Stimulated activated memory B cell treated with anti-CD40 and anti-IgM and Interleukin-4, amounts not matched to agents 10 μg/mL and 1 μg/mL and 100 μg/mL, for 72 hours (primary cell): Measurements from ENCODE around the gene ZNF653.
A peak's percentile ranks its signal among the peaks of the same experiment; 100 is the strongest.
"Not testable (repeated sequence)": the region's sequence is repeated elsewhere in the genome, so short reads cannot be mapped to it uniquely, and the experiment has no call there.

Experiments used
- ATAC-seq: fragments of 150-1000 bp; cut with Tn5 transposase; 2 replicates; pipeline ENCODE4 v1.10.0; 2021
- H3K27ac Mint-ChIP-seq: one replicate; pipeline ENCODE4 v1.8.0; 2022; ENCODE audit warnings: mild to moderate bottlenecking, mixed read lengths
- H3K27me3 Mint-ChIP-seq: one replicate; pipeline ENCODE4 v1.8.0; 2022; ENCODE audit warnings: mixed read lengths
- H3K36me3 Mint-ChIP-seq: one replicate; pipeline ENCODE4 v1.8.0; 2022; ENCODE audit warnings: mixed read lengths
- H3K4me1 Mint-ChIP-seq: one replicate; pipeline ENCODE4 v1.8.0; 2022; ENCODE audit warnings: mixed read lengths
- H3K4me3 Mint-ChIP-seq: one replicate; pipeline ENCODE4 v1.8.0; 2022; ENCODE audit warnings: mild to moderate bottlenecking, moderate library complexity, mixed read lengths
- H3K9me3 Mint-ChIP-seq: one replicate; pipeline ENCODE4 v1.8.0; 2022; ENCODE audit warnings: mixed read lengths

The ZNF653 gene

GRCh38 chr19:11479090-11479897, 26.3 kb downstream of the ZNF653 start:
- H3K4me1 Mint-ChIP-seq, result peaks cover 35% of the 10 kb centered on the region
- H3K27me3 Mint-ChIP-seq, result peaks cover 38% of the 10 kb centered on the region
- H3K4me3 Mint-ChIP-seq, result peak overlapping the region; percentile 49
- no peaks in the 10 kb centered on the region for H3K9me3 Mint-ChIP-seq
- peak overlapping the region; percentile 0 for H3K27ac Mint-ChIP-seq
- peaks cover 5% of the 10 kb centered on the region for H3K36me3 Mint-ChIP-seq
- ATAC-seq, result no peak

- Mint-ChIP-seq H3K9me3 (no peaks in the 10 kb centered on the region), H3K36me3 (no peaks in the 10 kb centered on the region), H3K27me3 (peaks cover 38% of the 10 kb centered on the region), H3K4me1 (peaks cover 35% of the 10 kb centered on the region), H3K4me3 (no peak overlapping the region), H3K27ac (peak overlapping the region; percentile 0)
- no peak for ATAC-seq
Observed at GRCh38 chr19:11478167-11479089, 27.2 kb downstream of the ZNF653 start.

DNA sequence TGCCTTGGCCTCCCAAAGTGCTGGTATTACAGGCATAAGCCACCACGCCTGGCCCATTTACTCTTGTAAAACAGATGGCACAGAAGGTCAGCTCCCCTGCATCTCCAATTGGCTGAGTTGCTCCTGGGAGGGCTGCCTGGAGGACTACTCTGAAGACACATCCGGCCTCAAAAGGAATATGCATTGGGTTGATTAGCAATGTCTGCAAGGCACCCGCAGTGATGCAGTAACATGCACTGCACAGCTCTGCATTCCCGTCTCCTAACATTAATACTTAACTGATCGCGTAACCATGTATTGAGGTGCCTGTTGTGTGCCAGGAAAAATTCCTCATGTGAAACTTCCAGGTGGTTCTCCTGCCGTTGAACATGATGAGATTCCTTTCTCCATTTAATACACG, 29.8 kb downstream of the ZNF653 start:
- Mint-ChIP-seq H3K27me3 (peaks cover 26% of the 10 kb centered on the region), H3K27ac (no peak overlapping the region), H3K9me3 (no peaks in the 10 kb centered on the region), H3K36me3 (no peaks in the 10 kb centered on the region), H3K4me3 (no peak overlapping the region), H3K4me1 (peaks cover 13% of the 10 kb centered on the region)
- ATAC-seq, result no peak

DNA sequence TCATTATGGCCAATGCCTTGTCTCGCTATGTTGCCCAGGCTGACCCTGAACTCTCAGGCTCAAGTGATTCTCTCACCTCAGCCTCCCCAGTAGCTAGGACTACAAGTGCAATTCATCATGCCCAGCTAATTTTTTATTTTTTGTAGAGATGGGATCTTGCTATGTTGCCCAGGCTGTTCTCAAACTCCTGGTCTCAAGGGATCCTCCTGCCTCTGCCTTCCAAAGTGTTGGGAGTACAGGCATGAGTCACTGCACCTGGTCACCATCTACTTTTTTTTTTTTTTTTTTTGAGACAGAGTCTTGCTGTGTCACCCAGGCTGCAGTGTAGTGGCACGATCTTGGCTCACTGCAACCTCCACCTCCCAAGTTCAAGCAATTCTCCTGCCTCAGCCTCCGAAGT, 30.3 kb downstream of the ZNF653 start:
- peaks cover 25% of the 10 kb centered on the region for H3K27me3 Mint-ChIP-seq
- not testable (repeated sequence) for H3K4me3 Mint-ChIP-seq, H3K36me3 Mint-ChIP-seq, ATAC-seq, H3K9me3 Mint-ChIP-seq, H3K27ac Mint-ChIP-seq
- H3K4me1 Mint-ChIP-seq, result peaks cover 13% of the 10 kb centered on the region

- no peaks in the 10 kb centered on the region for H3K36me3 Mint-ChIP-seq
- no peak for ATAC-seq
- no peak overlapping the region for H3K27ac Mint-ChIP-seq
- H3K9me3 Mint-ChIP-seq, result no peaks in the 10 kb centered on the region
- H3K27me3 Mint-ChIP-seq, result peaks cover 17% of the 10 kb centered on the region
- peaks cover 6% of the 10 kb centered on the region for H3K4me1 Mint-ChIP-seq
- no peak overlapping the region for H3K4me3 Mint-ChIP-seq
Observed at GRCh38 chr19:11473725-11474124, 31.9 kb downstream of the ZNF653 start.

DNA sequence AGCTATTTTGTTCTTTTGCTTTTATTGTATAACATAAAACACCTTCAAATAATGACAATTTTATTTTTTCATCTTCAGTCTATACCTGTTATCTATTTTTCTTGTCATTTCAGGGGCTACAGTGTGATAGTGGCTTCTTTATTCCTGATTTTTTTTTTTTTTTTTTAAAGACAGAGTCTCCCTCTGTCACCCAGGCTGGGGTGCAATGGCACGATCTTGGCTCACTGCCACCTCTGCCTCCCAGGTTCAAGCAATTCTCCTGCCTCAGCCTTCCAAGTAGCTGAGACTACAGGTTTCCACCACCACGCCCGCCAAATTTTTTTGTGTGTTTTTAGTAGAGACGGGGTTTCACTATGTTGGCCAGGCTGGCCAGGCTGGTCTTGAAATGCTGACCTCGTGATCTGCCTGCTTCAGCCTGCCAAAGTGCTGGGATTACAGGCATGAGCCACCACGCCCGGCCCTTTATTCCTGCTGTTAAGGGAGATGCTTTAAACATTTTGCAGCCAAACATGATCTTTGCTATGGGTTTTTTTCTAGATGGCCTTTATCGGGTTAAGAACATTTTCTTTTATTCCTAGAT, 37.3 kb downstream of the ZNF653 start:
- not testable (repeated sequence) for H3K4me3 Mint-ChIP-seq, H3K27me3 Mint-ChIP-seq, ATAC-seq, H3K36me3 Mint-ChIP-seq, H3K4me1 Mint-ChIP-seq, H3K9me3 Mint-ChIP-seq, H3K27ac Mint-ChIP-seq

DNA sequence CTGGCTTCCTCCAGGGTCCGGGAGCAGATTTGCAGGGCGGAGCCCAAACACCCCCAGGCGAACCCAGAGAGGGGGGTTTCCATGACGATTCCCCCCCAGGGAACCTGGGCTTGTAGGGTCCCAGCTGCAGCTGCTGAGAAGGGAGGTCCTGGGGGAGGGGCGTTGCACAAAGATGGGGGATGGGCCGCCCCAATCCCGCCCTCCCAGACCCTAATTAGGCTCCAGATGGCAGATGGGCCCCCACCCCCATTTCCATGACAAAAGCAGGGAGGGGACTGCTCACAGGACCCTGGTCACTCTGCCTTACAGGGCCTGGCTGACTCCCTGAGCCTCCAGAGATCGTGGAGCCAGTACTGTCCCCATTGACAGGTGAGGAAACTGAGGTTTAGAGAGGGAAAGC, 40.0 kb downstream of the ZNF653 start:
- ATAC-seq, result no peak
- Mint-ChIP-seq H3K4me1 (no peaks in the 10 kb centered on the region), H3K36me3 (no peaks in the 10 kb centered on the region), H3K27ac (no peak overlapping the region), H3K9me3 (no peaks in the 10 kb centered on the region), H3K27me3 (peaks cover 4% of the 10 kb centered on the region), H3K4me3 (no peak overlapping the region)

- Mint-ChIP-seq H3K4me3 (no peak overlapping the region), H3K27ac (no peak overlapping the region), H3K9me3 (no peaks in the 10 kb centered on the region), H3K36me3 (no peaks in the 10 kb centered on the region), H3K4me1 (no peaks in the 10 kb centered on the region), H3K27me3 (peaks cover 14% of the 10 kb centered on the region)
- ATAC-seq, result no peak
Observed at GRCh38 chr19:11464333-11465265, 41.0 kb downstream of the ZNF653 start.

DNA sequence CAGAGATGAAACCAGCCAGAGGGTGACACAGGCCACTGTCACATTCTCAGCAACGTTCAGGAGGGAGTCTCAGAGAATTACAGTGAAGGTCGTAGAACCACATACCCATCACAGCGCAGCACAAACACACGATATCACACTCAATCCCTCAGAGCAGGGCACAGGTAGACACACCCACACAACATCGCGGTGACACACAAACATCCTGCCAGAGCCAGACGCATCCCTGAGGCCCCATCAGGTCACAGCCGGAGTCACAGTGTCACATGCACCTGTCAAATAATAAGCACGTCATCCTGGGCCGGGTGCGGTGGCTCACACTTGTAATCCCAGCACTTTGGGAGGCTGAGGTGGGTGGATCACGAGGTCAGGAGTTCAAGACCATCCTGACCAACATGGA, 42.2 kb downstream of the ZNF653 start:
- H3K9me3 Mint-ChIP-seq, result no peaks in the 10 kb centered on the region
- ATAC-seq, result no peak
- H3K4me1 Mint-ChIP-seq, result no peaks in the 10 kb centered on the region
- H3K36me3 Mint-ChIP-seq, result no peaks in the 10 kb centered on the region
- H3K27ac Mint-ChIP-seq, result no peak overlapping the region
- H3K27me3 Mint-ChIP-seq, result peaks cover 22% of the 10 kb centered on the region
- H3K4me3 Mint-ChIP-seq, result no peak overlapping the region

DNA sequence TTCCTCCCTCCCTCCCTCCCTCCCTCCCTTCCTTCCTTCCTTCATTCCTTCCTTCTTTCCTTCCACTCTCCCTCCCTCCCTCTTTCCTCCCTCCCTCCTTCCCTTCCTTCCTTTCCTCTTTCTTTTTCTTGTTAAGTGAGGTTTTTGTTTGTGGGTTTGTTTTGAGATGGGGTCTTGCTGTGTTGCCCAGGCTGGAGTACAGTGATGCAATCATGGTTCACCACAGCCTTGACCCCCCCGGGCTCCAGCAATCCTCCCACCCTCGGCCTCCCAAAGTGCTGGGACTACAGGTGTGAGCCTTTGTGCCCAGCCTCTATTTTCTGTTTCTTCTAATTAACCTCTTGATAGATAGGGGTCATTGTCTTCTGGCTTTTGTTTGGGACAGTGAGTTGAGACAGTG, 44.2 kb downstream of the ZNF653 start:
- no peaks in the 10 kb centered on the region for H3K9me3 Mint-ChIP-seq
- ATAC-seq, result no peak
- no peaks in the 10 kb centered on the region for H3K4me1 Mint-ChIP-seq
- no peak overlapping the region for H3K4me3 Mint-ChIP-seq
- H3K27ac Mint-ChIP-seq, result no peak overlapping the region
- no peaks in the 10 kb centered on the region for H3K36me3 Mint-ChIP-seq
- H3K27me3 Mint-ChIP-seq, result peaks cover 33% of the 10 kb centered on the region

DNA sequence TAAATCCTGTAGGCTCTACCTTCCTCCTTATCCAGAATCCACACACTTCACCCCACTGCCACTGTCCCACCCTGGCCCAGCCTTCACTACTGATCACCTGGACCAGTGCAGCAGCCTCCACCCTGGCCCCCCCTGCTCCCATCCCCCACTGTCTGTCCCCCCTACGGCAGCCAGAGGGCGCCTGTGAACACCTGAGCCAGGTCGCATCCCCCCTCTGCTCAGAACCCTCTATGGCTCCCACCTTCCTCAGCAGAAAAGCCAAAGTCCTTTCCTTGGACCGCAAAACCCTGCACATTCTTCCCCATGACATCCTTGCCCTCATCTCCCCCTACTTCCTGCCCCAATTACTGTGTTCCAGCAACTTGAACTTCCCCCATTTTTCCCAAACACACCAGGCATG, 45.4 kb downstream of the ZNF653 start:
- Mint-ChIP-seq H3K27me3 (peaks cover 33% of the 10 kb centered on the region), H3K9me3 (no peaks in the 10 kb centered on the region)

DNA sequence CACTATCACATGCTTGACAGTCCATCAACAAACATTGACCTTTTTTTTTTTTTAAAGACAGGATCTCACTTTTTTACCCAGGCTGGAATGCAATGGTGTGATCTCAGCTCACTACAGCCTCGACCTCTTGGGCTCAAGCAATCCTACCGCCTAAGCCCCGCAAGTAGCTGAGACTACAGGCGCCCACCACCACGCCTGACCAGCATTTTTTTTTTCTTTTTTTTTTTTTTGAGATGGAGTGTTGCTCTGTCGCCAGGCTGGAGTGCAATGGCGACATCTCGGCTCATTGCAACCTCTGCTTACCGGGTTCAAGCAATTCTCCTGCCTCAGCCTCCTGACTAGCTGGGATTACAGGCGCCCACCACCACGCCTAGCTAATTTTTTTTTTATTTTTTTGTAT, 46.7 kb downstream of the ZNF653 start:
- not testable (repeated sequence) for H3K27ac Mint-ChIP-seq
- peaks cover 33% of the 10 kb centered on the region for H3K27me3 Mint-ChIP-seq

More for the DNA sequence above, 45.4 kb downstream of the ZNF653 start:
- H3K36me3 Mint-ChIP-seq, result no peaks in the 10 kb centered on the region
- no peak overlapping the region for H3K27ac Mint-ChIP-seq
- no peak for ATAC-seq
- H3K4me1 Mint-ChIP-seq, result no peaks in the 10 kb centered on the region
- H3K4me3 Mint-ChIP-seq, result no peak overlapping the region

DNA sequence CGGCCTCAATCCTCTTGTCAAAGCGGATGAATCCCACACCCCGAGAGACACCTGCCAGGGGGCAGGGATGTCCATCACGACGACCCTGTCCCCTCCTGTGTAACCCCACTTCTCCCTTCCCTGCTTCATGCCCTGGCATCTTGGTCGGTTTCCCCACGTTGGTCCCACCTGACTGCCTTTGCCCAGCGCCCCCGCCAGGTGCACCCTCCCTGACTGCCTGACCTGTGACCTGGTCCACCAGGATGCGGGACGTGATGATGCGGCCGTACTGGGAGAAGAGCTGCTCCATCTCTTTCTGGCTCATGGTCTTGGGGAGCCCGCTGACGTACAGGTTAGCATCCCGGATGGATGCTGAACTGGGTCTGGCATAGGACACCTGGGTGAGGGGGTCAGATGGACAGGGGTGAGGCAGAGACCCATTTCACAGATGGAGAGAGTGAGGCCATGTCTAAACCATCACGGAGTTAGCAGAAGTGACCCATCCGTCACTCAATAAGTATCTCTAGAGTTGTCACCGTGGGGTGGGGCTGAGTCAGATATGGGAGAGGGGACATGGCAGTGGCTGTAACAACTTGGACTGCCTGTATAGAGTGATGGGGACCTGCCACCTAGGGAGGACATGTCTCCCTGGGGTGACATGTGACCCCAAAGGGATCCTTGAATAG, 47.3 kb downstream of the ZNF653 start:
- no peak overlapping the region for H3K4me3 Mint-ChIP-seq
- peaks cover 33% of the 10 kb centered on the region for H3K27me3 Mint-ChIP-seq
- H3K27ac Mint-ChIP-seq, result no peak overlapping the region
- H3K36me3 Mint-ChIP-seq, result no peaks in the 10 kb centered on the region
- ATAC-seq, result no peak
- no peaks in the 10 kb centered on the region for H3K4me1 Mint-ChIP-seq
- no peaks in the 10 kb centered on the region for H3K9me3 Mint-ChIP-seq

More for the DNA sequence above, 46.7 kb downstream of the ZNF653 start:
- not testable (repeated sequence) for ATAC-seq, H3K9me3 Mint-ChIP-seq, H3K4me3 Mint-ChIP-seq, H3K4me1 Mint-ChIP-seq, H3K36me3 Mint-ChIP-seq

DNA sequence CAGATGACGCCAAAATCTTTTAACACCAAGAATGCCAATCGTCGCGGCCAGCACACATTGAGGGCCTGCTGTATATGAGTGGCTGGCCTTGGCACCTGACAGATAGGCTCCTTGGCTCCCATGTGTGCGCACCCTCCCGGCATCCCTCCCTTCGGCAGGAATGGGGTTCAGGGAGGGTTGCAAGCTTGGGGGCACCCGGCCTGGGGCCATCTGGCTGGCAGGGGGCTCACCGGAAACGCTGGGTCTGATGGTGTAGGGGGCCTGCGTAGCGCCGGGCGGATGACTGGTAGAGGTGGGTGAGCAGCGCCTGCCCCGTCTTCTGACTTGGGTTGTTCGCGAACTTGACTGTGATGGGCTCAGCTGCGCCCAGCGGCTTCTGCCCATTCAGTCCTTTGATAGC, 47.8 kb downstream of the ZNF653 start:
- Mint-ChIP-seq H3K27ac (no peak overlapping the region), H3K27me3 (peaks cover 36% of the 10 kb centered on the region), H3K4me1 (peaks cover under 1% of the 10 kb centered on the region), H3K9me3 (no peaks in the 10 kb centered on the region), H3K36me3 (no peaks in the 10 kb centered on the region), H3K4me3 (no peak overlapping the region)
- no peak for ATAC-seq
